Measurements from ENCODE around the gene FARP1.

Gene FARP1

GRCh38 chr13:98467263-98467985 is 324.5 kb downstream of the FARP1 start:
- Histone ChIP-seq H3K9ac (ENCODE audit: insufficient read length) (no peak overlapping the region), H3K27ac (no peak overlapping the region), H3K9me3 (ENCODE audit: low read depth, low read length) (no peaks in the 10 kb centered on the region), H3K36me3 (ENCODE audit: insufficient read depth, low read length) (peaks cover 23% of the 10 kb centered on the region), H3K4me3 (no peak overlapping the region)
- DNase-seq (ENCODE audit: low read depth, low spot score): no peak
- TF ChIP-seq EZH2 (IDR thresholded peaks at IDR 0.05): no peak
- no peak for TF ChIP-seq FOXP2 (optimal IDR thresholded peaks at IDR 0.05; ENCODE audit: control extremely low read depth, extremely low read length, insufficient read depth)

GRCh38 chr13:98468361-98468760 is 325.5 kb downstream of the FARP1 start:
- H3K27ac ChIP-seq: no peak overlapping the region
- no peak overlapping the region for H3K4me3 ChIP-seq
- TF ChIP-seq FOXP2 (optimal IDR thresholded peaks at IDR 0.05; ENCODE audit: control extremely low read depth, extremely low read length, insufficient read depth): no peak
- TF ChIP-seq POLR2AphosphoS5 (IDR thresholded peaks at IDR 0.05; ENCODE audit: borderline replicate concordance, low read depth, low read length): no peak
- no peak for TF ChIP-seq EZH2 (IDR thresholded peaks at IDR 0.05)
- no peaks in the 10 kb centered on the region for H3K9me3 ChIP-seq (ENCODE audit: low read depth, low read length)
- DNase-seq (ENCODE audit: low read depth, low spot score): no peak
- H3K36me3 ChIP-seq (ENCODE audit: insufficient read depth, low read length): peaks cover 29% of the 10 kb centered on the region
- H3K9ac ChIP-seq (ENCODE audit: insufficient read length): no peak overlapping the region

- H3K9me3 ChIP-seq (ENCODE audit: low read depth, low read length): no peaks in the 10 kb centered on the region
- H3K4me3 ChIP-seq: no peak overlapping the region
- peaks cover 25% of the 10 kb centered on the region for H3K36me3 ChIP-seq (ENCODE audit: insufficient read depth, low read length)
- H3K27ac ChIP-seq: no peak overlapping the region
- no peak overlapping the region for H3K9ac ChIP-seq (ENCODE audit: insufficient read length)
- no peak for TF ChIP-seq EZH2 (IDR thresholded peaks at IDR 0.05)
- TF ChIP-seq FOXP2 (optimal IDR thresholded peaks at IDR 0.05; ENCODE audit: control extremely low read depth, extremely low read length, insufficient read depth): no peak
- no peak for TF ChIP-seq POLR2AphosphoS5 (IDR thresholded peaks at IDR 0.05; ENCODE audit: borderline replicate concordance, low read depth, low read length)
- no peak for DNase-seq (ENCODE audit: low read depth, low spot score)
These were observed 326.0 kb downstream of the FARP1 start for GRCh38 chr13:98468929-98469328.

- TF ChIP-seq EZH2 (IDR thresholded peaks at IDR 0.05): no peak
- no peak for TF ChIP-seq FOXP2 (optimal IDR thresholded peaks at IDR 0.05; ENCODE audit: control extremely low read depth, extremely low read length, insufficient read depth)
- TF ChIP-seq POLR2AphosphoS5 (IDR thresholded peaks at IDR 0.05; ENCODE audit: borderline replicate concordance, low read depth, low read length): no peak
- Histone ChIP-seq H3K4me3 (no peak overlapping the region), H3K9ac (ENCODE audit: insufficient read length) (no peak overlapping the region), H3K36me3 (ENCODE audit: insufficient read depth, low read length) (peaks cover 20% of the 10 kb centered on the region), H3K27ac (no peak overlapping the region), H3K9me3 (ENCODE audit: low read depth, low read length) (no peaks in the 10 kb centered on the region)
- DNase-seq (ENCODE audit: low read depth, low spot score): no peak
These were observed 328.0 kb downstream of the FARP1 start for GRCh38 chr13:98470920-98471319.

- Histone ChIP-seq H3K36me3 (ENCODE audit: insufficient read depth, low read length) (peaks cover 20% of the 10 kb centered on the region), H3K4me3 (no peak overlapping the region), H3K27ac (no peak overlapping the region), H3K9me3 (ENCODE audit: low read depth, low read length) (no peaks in the 10 kb centered on the region), H3K9ac (ENCODE audit: insufficient read length) (no peak overlapping the region)
- DNase-seq (ENCODE audit: low read depth, low spot score): no peak
- TF ChIP-seq FOXP2 (optimal IDR thresholded peaks at IDR 0.05; ENCODE audit: control extremely low read depth, extremely low read length, insufficient read depth) (no peak), EZH2 (IDR thresholded peaks at IDR 0.05) (no peak), POLR2AphosphoS5 (IDR thresholded peaks at IDR 0.05; ENCODE audit: borderline replicate concordance, low read depth, low read length) (no peak)
These were observed 329.0 kb downstream of the FARP1 start for GRCh38 chr13:98471934-98472333.

- peaks cover 20% of the 10 kb centered on the region for H3K36me3 ChIP-seq (ENCODE audit: insufficient read depth, low read length)
- TF ChIP-seq EZH2 (IDR thresholded peaks at IDR 0.05) (no peak), POLR2AphosphoS5 (IDR thresholded peaks at IDR 0.05; ENCODE audit: borderline replicate concordance, low read depth, low read length) (no peak), FOXP2 (optimal IDR thresholded peaks at IDR 0.05; ENCODE audit: control extremely low read depth, extremely low read length, insufficient read depth) (no peak)
- no peak overlapping the region for H3K27ac ChIP-seq
- no peaks in the 10 kb centered on the region for H3K9me3 ChIP-seq (ENCODE audit: low read depth, low read length)
- H3K4me3 ChIP-seq: no peak overlapping the region
- DNase-seq (ENCODE audit: low read depth, low spot score): no peak
- no peak overlapping the region for H3K9ac ChIP-seq (ENCODE audit: insufficient read length)
These were observed 330.4 kb downstream of the FARP1 start for GRCh38 chr13:98473135-98473787.

- Histone ChIP-seq H3K36me3 (ENCODE audit: insufficient read depth, low read length) (peaks cover 20% of the 10 kb centered on the region), H3K27ac (no peak overlapping the region), H3K4me3 (no peak overlapping the region), H3K9me3 (ENCODE audit: low read depth, low read length) (no peaks in the 10 kb centered on the region), H3K9ac (ENCODE audit: insufficient read length) (no peak overlapping the region)
- DNase-seq (ENCODE audit: low read depth, low spot score): no peak
- no peak for TF ChIP-seq POLR2AphosphoS5 (IDR thresholded peaks at IDR 0.05; ENCODE audit: borderline replicate concordance, low read depth, low read length)
- no peak for TF ChIP-seq EZH2 (IDR thresholded peaks at IDR 0.05)
- no peak for TF ChIP-seq FOXP2 (optimal IDR thresholded peaks at IDR 0.05; ENCODE audit: control extremely low read depth, extremely low read length, insufficient read depth)
These were observed 330.9 kb downstream of the FARP1 start for GRCh38 chr13:98473788-98474144.

GRCh38 chr13:98474292-98474691 is 331.4 kb downstream of the FARP1 start:
- Histone ChIP-seq H3K36me3 (ENCODE audit: insufficient read depth, low read length) (peaks cover 20% of the 10 kb centered on the region), H3K9me3 (ENCODE audit: low read depth, low read length) (no peaks in the 10 kb centered on the region), H3K4me3 (no peak overlapping the region), H3K9ac (ENCODE audit: insufficient read length) (no peak overlapping the region), H3K27ac (no peak overlapping the region)
- no peak for TF ChIP-seq POLR2AphosphoS5 (IDR thresholded peaks at IDR 0.05; ENCODE audit: borderline replicate concordance, low read depth, low read length)
- no peak for DNase-seq (ENCODE audit: low read depth, low spot score)

- H3K9ac ChIP-seq (ENCODE audit: insufficient read length): no peak overlapping the region
- peaks cover 20% of the 10 kb centered on the region for H3K36me3 ChIP-seq (ENCODE audit: insufficient read depth, low read length)
- no peak for DNase-seq (ENCODE audit: low read depth, low spot score)
- no peak overlapping the region for H3K4me3 ChIP-seq
- H3K9me3 ChIP-seq (ENCODE audit: low read depth, low read length): no peaks in the 10 kb centered on the region
- no peak overlapping the region for H3K27ac ChIP-seq
- TF ChIP-seq EZH2 (IDR thresholded peaks at IDR 0.05) (no peak), POLR2AphosphoS5 (IDR thresholded peaks at IDR 0.05; ENCODE audit: borderline replicate concordance, low read depth, low read length) (no peak), FOXP2 (optimal IDR thresholded peaks at IDR 0.05; ENCODE audit: control extremely low read depth, extremely low read length, insufficient read depth) (no peak)
These were observed 331.9 kb downstream of the FARP1 start for GRCh38 chr13:98474761-98475160.

All from SK-N-MC (cell line).